H9 (cell line): ENCODE measurements around the gene RIIAD1. TPM values are rescaled to one million over a fixed set of nuclear protein-coding genes. Genes with fewer than 3 reads are reported as not detected.

Experiments used
- DNase-seq: peaks from one replicate; pipeline ENCODE4 v3.0.0-alpha.2; 2017
- H2AFZ ChIP-seq: one replicate; pipeline ENCODE4 v1.6.1; 2013; ENCODE audit warnings: mild to moderate bottlenecking, low read length, control low read depth, moderate library complexity
- H2AK5ac ChIP-seq: 2 replicates; pipeline ENCODE4 v1.6.1; 2013; ENCODE audit warnings: low read length, control low read depth, mixed read lengths; ENCODE audit not compliant: insufficient read length
- H2BK120ac ChIP-seq: one replicate; pipeline ENCODE4 v1.6.1; 2013; ENCODE audit warnings: low read depth, mild to moderate bottlenecking, low read length, control low read depth, inconsistent platforms; ENCODE audit not compliant: poor library complexity, severe bottlenecking
- H2BK12ac ChIP-seq: 2 replicates; pipeline ENCODE4 v1.6.1; 2013; ENCODE audit warnings: low read length, control low read depth, mixed read lengths, low read depth; ENCODE audit not compliant: insufficient read length
- H2BK15ac ChIP-seq: 2 replicates; pipeline ENCODE4 v1.6.1; 2013; ENCODE audit warnings: low read depth, low read length, control low read depth
- H2BK20ac ChIP-seq: one replicate; pipeline ENCODE4 v1.6.1; 2013; ENCODE audit warnings: low read depth, mild to moderate bottlenecking, low read length, control low read depth, inconsistent platforms; ENCODE audit not compliant: poor library complexity, severe bottlenecking
- H2BK5ac ChIP-seq: 2 replicates; pipeline ENCODE4 v1.6.1; 2013; ENCODE audit warnings: low read length, control low read depth, mixed read lengths; ENCODE audit not compliant: insufficient read length
- H3K14ac ChIP-seq: 2 replicates; pipeline ENCODE4 v1.6.1; 2013; ENCODE audit warnings: low read length, control low read depth; ENCODE audit not compliant: insufficient read depth
- H3K18ac ChIP-seq: 2 replicates; pipeline ENCODE4 v1.6.1; 2013; ENCODE audit warnings: low read depth, mild to moderate bottlenecking, mixed read lengths, low read length, control low read depth; ENCODE audit not compliant: insufficient read length
- H3K23ac ChIP-seq: 2 replicates; pipeline ENCODE4 v1.6.1; 2013; ENCODE audit warnings: low read length, control low read depth, mixed read lengths, low read depth; ENCODE audit not compliant: insufficient read length
- H3K23me2 ChIP-seq: 2 replicates; pipeline ENCODE4 v1.6.1; 2013; ENCODE audit warnings: low read depth, mild to moderate bottlenecking, mixed read lengths, low read length, control low read depth; ENCODE audit not compliant: insufficient read length, poor library complexity, severe bottlenecking
- H3K27ac ChIP-seq: 2 replicates; pipeline ENCODE4 v1.5.1; 2013; ENCODE audit warnings: low read length, control low read depth, mixed read lengths, low read depth; ENCODE audit not compliant: insufficient read length
- H3K27me3 ChIP-seq: 2 replicates; pipeline ENCODE4 v1.6.1; 2013; ENCODE audit warnings: low read length, control low read depth, inconsistent platforms; ENCODE audit not compliant: insufficient read depth
- H3K4ac ChIP-seq: 2 replicates; pipeline ENCODE4 v1.6.1; 2013; ENCODE audit warnings: low read depth, mild to moderate bottlenecking, control low read depth, inconsistent platforms, low read length, moderate library complexity
- H3K4me1 ChIP-seq: 2 replicates; pipeline ENCODE4 v1.6.1; 2013; ENCODE audit warnings: low read length, control low read depth, inconsistent platforms; ENCODE audit not compliant: insufficient read depth
- H3K4me2 ChIP-seq: 2 replicates; pipeline ENCODE4 v1.6.1; 2013; ENCODE audit warnings: low read length, control low read depth, mixed read lengths; ENCODE audit not compliant: insufficient read length, insufficient read depth
- H3K56ac ChIP-seq: 2 replicates; pipeline ENCODE4 v1.6.1; 2013; ENCODE audit warnings: low read depth, mild to moderate bottlenecking, mixed read lengths, low read length, control low read depth; ENCODE audit not compliant: insufficient read length
- H3K79me1 ChIP-seq: 2 replicates; pipeline ENCODE4 v1.6.1; 2013; ENCODE audit warnings: low read depth, mild to moderate bottlenecking, moderate library complexity, low read length, control low read depth, inconsistent platforms; ENCODE audit not compliant: insufficient read depth, poor library complexity, severe bottlenecking
- H3K79me2 ChIP-seq: 2 replicates; pipeline ENCODE4 v1.6.1; 2013; ENCODE audit warnings: low read length, control low read depth, inconsistent platforms; ENCODE audit not compliant: insufficient read depth
- H3K9ac ChIP-seq: 2 replicates; pipeline ENCODE4 v1.6.1; 2013; ENCODE audit warnings: low read length, control low read depth, mixed read lengths; ENCODE audit not compliant: insufficient read length; ENCODE audit errors: extremely low read depth
- H3K9me3 ChIP-seq: one replicate; pipeline ENCODE4 v1.6.1; 2013; ENCODE audit warnings: low read depth, low read length, inconsistent platforms; ENCODE audit not compliant: control insufficient read depth
- H3T11ph ChIP-seq: one replicate; pipeline ENCODE4 v1.6.1; 2013; ENCODE audit warnings: mild to moderate bottlenecking, low read length, control low read depth, inconsistent platforms
- H4K20me1 ChIP-seq: one replicate; pipeline ENCODE4 v1.6.1; 2013; ENCODE audit not compliant: control insufficient read depth, insufficient read length, insufficient read depth
- H4K5ac ChIP-seq: 2 replicates; pipeline ENCODE4 v1.6.1; 2013; ENCODE audit warnings: low read depth, mild to moderate bottlenecking, mixed read lengths, low read length, control low read depth; ENCODE audit not compliant: insufficient read length
- H4K8ac ChIP-seq: replicated peaks from 2 replicates; pipeline ENCODE4 v1.6.1; 2013; ENCODE audit warnings: low read length, control low read depth, mixed read lengths, low read depth; ENCODE audit not compliant: insufficient read length
- H4K91ac ChIP-seq: 2 replicates; pipeline ENCODE4 v1.6.1; 2013; ENCODE audit warnings: low read depth, mild to moderate bottlenecking, moderate library complexity, mixed read lengths, low read length, control low read depth; ENCODE audit not compliant: insufficient read length
- H3K27ac Mint-ChIP-seq, 3 experiments: 2 replicates in 2 of 3; 3 replicates in 1 of 3; pipeline ENCODE4 v1.8.0; 2020 to 2021; ENCODE audit warnings: mixed read lengths in 3 of 3, mild to moderate bottlenecking in 1 of 3, moderate library complexity in 1 of 3
- H3K27me3 Mint-ChIP-seq: 2 replicates; pipeline ENCODE4 v1.8.0; 2021; ENCODE audit warnings: low read depth, mild to moderate bottlenecking, moderate library complexity, mixed read lengths
- H3K36me3 Mint-ChIP-seq, 3 experiments: 2 replicates in 2 of 3; 3 replicates in 1 of 3; pipeline ENCODE4 v1.8.0; 2020 to 2021; ENCODE audit warnings: low read depth in 3 of 3, mixed read lengths in 3 of 3; ENCODE audit not compliant: insufficient read depth in 1 of 3
- H3K4me1 Mint-ChIP-seq, 2 experiments: 2 replicates each; pipeline ENCODE4 v1.8.0; 2020; ENCODE audit warnings: mixed read lengths in 2 of 2
- H3K4me3 Mint-ChIP-seq, 2 experiments: 2 replicates in 1 of 2; 3 replicates in 1 of 2; pipeline ENCODE4 v1.8.0; 2020 to 2021; ENCODE audit warnings: mild to moderate bottlenecking in 2 of 2, mixed read lengths in 2 of 2, moderate library complexity in 1 of 2
- H3K9me3 Mint-ChIP-seq, 2 experiments: 2 replicates in 1 of 2; 3 replicates in 1 of 2; pipeline ENCODE4 v1.8.0; 2020; ENCODE audit warnings: mild to moderate bottlenecking in 2 of 2, mixed read lengths in 2 of 2, moderate library complexity in 1 of 2
- CTCF ChIP-seq: fragments of 200-600 bp; sonication (generic); conservative IDR thresholded peaks from 3 replicates; pipeline ENCODE4 v1.8.0; 2021; ENCODE audit warnings: antibody characterized with exemption, mild to moderate bottlenecking
- WGBS: extraction: QIAGEN DNeasy Blood & Tissue Kit; methylation state at CpG from one replicate; pipeline ENCODE4 v1.1.7; 2013; ENCODE audit warnings: missing lambda C conversion rate, low lambda C conversion rate, mixed read lengths; ENCODE audit not compliant: insufficient read length; ENCODE audit errors: extremely low coverage; 5-methylcytosine and 5-hydroxymethylcytosine counted together
- total RNA-seq: library from RNA; stranded (reverse); gene quantifications from 2 replicates; pipeline ENCODE4 v1.2.1, GENCODE V29; 2021

Gene RIIAD1
- total RNA-seq, 1 experiment from 2014 or later: 1.4 TPM

- no peak for TF ChIP-seq CTCF
- Histone ChIP-seq H2BK20ac (no peak overlapping the region), H3K9me3 (peaks cover 16% of the 10 kb centered on the region), H4K20me1 (no peaks in the 10 kb centered on the region), H2BK12ac (no peak overlapping the region), H2BK15ac (no peak overlapping the region), H3K9ac (no peak overlapping the region), H4K91ac (no peak overlapping the region), H3T11ph (no peak overlapping the region), H3K27me3 (no peaks in the 10 kb centered on the region), H2AK5ac (no peak overlapping the region), H3K23me2 (no peaks in the 10 kb centered on the region), H2BK120ac (no peak overlapping the region), H3K79me1 (no peaks in the 10 kb centered on the region), H3K23ac (no peak overlapping the region), H2AFZ (no peak overlapping the region), H3K79me2 (no peaks in the 10 kb centered on the region), H3K27ac (no peak overlapping the region), H2BK5ac (no peak overlapping the region), H4K8ac (no peak overlapping the region), H3K4ac (no peak overlapping the region), H3K4me1 (no peaks in the 10 kb centered on the region), H4K5ac (no peak overlapping the region), H3K18ac (no peak overlapping the region), H3K4me2 (no peak overlapping the region), H3K56ac (no peak overlapping the region), H3K14ac (no peak overlapping the region)
- DNase-seq: no peak
- Mint-ChIP-seq H3K4me3 (no peak overlapping the region; a peak in 1 of 5 replicates), H3K36me3 (peaks cover 7 to 22% (median 18%) of the 10 kb centered on the region in 3 experiments; a peak in 5 of 7 replicates), H3K27me3 (peaks cover 9% of the 10 kb centered on the region; the same call in 1 of the 2 replicates), H3K9me3 (peaks cover 18 to 27% of the 10 kb centered on the region in 2 experiments), H3K4me1 (peaks cover 10 to 12% of the 10 kb centered on the region in 2 experiments), H3K27ac (no peak overlapping the region; a peak in 1 of 7 replicates)
- no CpG with 5 or more reads among the region's 3 CpGs for WGBS
These were observed 18.5 kb downstream of the RIIAD1 start for GRCh38 chr1:151739590-151740355.
